ENCODE results near the gene CDKAL1.

GRCh38 chr6:20708367-20709124 lies 174.3 kb downstream of the CDKAL1 start:
- TF ChIP-seq POLR2A (IDR thresholded peaks at IDR 0.05) (no peak), CTCF (IDR thresholded peaks at IDR 0.05) (no peak), EP300 (IDR thresholded peaks at IDR 0.05) (no peak)
